ENCODE measurements around the gene BNIP3. TPM values are rescaled to one million over a fixed set of nuclear protein-coding genes. Genes with fewer than 3 reads are reported as not detected.

Gene BNIP3
- total and polyA plus RNA-seq, 2 donors (not counting 3 experiments of a cell fraction or from before 2014, with no cell fraction given) = 51.4 to 53.3 TPM

- Histone ChIP-seq H3K9ac (replicated peaks; ENCODE audit: extremely low read depth, insufficient read depth, low read length) (no peak overlapping the region), H2AFZ (ENCODE audit: low read depth, low read length) (no peak overlapping the region), H3K79me2 (ENCODE audit: control insufficient read depth, insufficient read depth, low read length) (peaks cover 57% of the 10 kb centered on the region), H3K9me1 (replicated peaks; ENCODE audit: control insufficient read depth, extremely low read depth, insufficient read depth, low read length) (no peaks in the 10 kb centered on the region), H4K20me1 (replicated peaks; ENCODE audit: control insufficient read depth, extremely low read depth, insufficient read depth, low read length) (no peaks in the 10 kb centered on the region), H3K4me2 (ENCODE audit: insufficient read depth, low read length) (no peak overlapping the region), H3K4me1 (ENCODE audit: control insufficient read depth, extremely low read depth, insufficient read depth, low read length) (peaks cover 11% of the 10 kb centered on the region), H3K27ac (ENCODE audit: insufficient read depth, low read depth, low read length) (no peak overlapping the region), H3K36me3 (ENCODE audit: control insufficient read depth in 2 of 2, extremely low read depth in 1 of 2, insufficient read depth in 2 of 2, low read length in 2 of 2) (peaks cover 4 to 15% of the 10 kb centered on the region in 2 experiments), H3K4me3 (replicated peaks in 1 of 3; ENCODE audit: insufficient read depth in 1 of 3, low read depth in 1 of 3, low read length in 3 of 3) (no peak overlapping the region), H3K9me3 (replicated peaks; ENCODE audit: control insufficient read depth, insufficient read depth, low read length) (no peaks in the 10 kb centered on the region), H3K27me3 (ENCODE audit: control insufficient read depth in 2 of 2, insufficient read depth in 2 of 2, low read length in 2 of 2) (no peaks in the 10 kb centered on the region)
- no peak for TF ChIP-seq POLR2A (IDR thresholded peaks at IDR 0.05; ENCODE audit: low read depth, low read length)
- no peak for TF ChIP-seq JUN (IDR thresholded peaks at IDR 0.05; ENCODE audit: borderline replicate concordance, insufficient read depth, insufficient read length, low read depth)
- TF ChIP-seq MAX (IDR thresholded peaks at IDR 0.05; ENCODE audit: insufficient read depth, insufficient read length) = no peak
- no peak for TF ChIP-seq GATA2 (IDR thresholded peaks at IDR 0.05; ENCODE audit: insufficient read depth, insufficient read length, low read depth, low read length)
- TF ChIP-seq MYC (IDR thresholded peaks at IDR 0.05; ENCODE audit: low read depth, low read length) = no peak
- no peak for TF ChIP-seq FOS (IDR thresholded peaks at IDR 0.05; ENCODE audit: borderline replicate concordance, insufficient read depth, low read length)
- TF ChIP-seq EZH2 (IDR thresholded peaks at IDR 0.05; ENCODE audit: borderline replicate concordance, low read depth, low read length, severe bottlenecking) = no peak
- no peak for TF ChIP-seq CTCF (IDR thresholded peaks at IDR 0.05; ENCODE audit: extremely low read depth in 1 of 2, insufficient read depth in 1 of 2, low read depth in 1 of 2, low read length in 2 of 2)
- TF ChIP-seq POLR2AphosphoS5 (IDR thresholded peaks at IDR 0.05; ENCODE audit: insufficient read depth, low read depth, low read length) = no peak
- peak; percentile 18 for FAIRE-seq
- no TSS peak for BruUV-seq (replicated peaks)
- no peak for DNase-seq (ENCODE audit: low read depth, low spot score)
- POLR2A ChIA-PET = no interaction called here
- CTCF ChIA-PET = no interaction called here
- intact Hi-C loops (cut with micrococcal nuclease) (no loop called here), dilution Hi-C loops (cut with MboI; ENCODE audit: extremely low pct_ligation_motif_present, low sequenced_read_pairs) (no loop called here)
These were observed 45.4 kb downstream of the BNIP3 start for GRCh38 chr10:131936294-131936693.

All from endothelial cell of umbilical vein (primary cell).